NCI-H510A (cell line): ENCODE results near the gene TIPRL.

ENCODE experiments used
- DNase-seq: peaks from one replicate; lab custom pipeline; 2025; lab: John Stamatoyannopoulos, UW

The TIPRL gene

GRCh38 chr1:168216171-168216570, 37.4 kb downstream of the TIPRL start:
- DNase-seq, result no peak

DNA sequence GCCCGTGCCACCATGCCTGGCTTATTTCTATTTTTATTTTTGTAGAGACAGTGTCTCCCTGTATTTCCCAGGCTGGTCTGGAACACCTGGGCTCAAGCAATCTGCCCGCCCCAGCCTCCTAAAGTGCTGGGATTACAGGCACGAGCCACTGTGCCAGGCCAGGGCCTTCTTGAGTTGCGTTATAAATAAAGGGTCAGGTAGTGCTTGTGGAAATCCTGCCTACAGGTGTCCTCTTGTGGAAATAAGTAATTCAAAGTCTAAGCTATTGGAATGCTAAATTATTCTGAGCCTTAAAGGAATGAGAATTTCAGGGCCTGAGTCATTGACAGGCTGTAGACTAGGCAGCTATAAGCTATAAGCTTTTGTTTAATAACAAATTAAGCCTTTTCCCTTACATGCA, 38.9 kb downstream of the TIPRL start:
- no peak for DNase-seq

DNA sequence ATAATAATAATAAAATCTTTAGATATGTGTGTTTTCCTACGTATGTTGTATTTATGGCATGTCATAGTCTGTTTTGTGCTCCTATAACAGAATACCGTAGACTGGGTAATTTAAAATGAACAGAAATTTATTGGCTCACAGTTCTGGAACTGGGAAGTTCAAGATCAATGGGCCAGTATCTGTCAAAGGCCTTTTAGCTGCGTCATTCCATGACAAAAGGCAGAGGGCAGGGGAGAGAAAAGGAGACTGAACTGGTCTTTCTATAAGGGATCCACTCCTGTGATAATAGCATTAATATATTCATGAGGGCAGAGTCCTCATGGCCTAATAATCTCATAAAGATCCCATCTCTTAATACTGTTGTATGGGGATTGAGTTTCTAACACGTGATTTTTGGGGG, 39.9 kb downstream of the TIPRL start:
- no peak for DNase-seq

DNA sequence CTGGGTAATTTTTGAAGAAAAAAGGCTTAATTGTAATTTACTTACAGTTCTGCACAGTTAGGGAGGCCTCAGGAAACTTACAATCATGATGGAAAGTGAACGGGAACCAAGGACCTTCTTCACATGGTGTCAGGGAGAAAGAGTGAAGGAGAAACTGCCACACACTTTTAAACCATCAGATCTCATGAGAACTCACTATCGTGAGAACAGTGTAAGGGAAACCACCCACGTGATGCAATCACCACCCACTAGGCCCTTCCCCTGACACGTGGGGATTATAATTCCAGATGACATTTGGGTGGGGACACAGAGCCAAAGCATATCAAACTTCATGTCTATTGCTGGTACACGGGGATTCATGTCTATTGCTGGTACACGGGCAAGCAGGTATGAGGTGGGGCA, 41.7 kb downstream of the TIPRL start:
- DNase-seq, result no peak

GRCh38 chr1:168221275-168221674, 42.5 kb downstream of the TIPRL start:
- no peak for DNase-seq

DNA sequence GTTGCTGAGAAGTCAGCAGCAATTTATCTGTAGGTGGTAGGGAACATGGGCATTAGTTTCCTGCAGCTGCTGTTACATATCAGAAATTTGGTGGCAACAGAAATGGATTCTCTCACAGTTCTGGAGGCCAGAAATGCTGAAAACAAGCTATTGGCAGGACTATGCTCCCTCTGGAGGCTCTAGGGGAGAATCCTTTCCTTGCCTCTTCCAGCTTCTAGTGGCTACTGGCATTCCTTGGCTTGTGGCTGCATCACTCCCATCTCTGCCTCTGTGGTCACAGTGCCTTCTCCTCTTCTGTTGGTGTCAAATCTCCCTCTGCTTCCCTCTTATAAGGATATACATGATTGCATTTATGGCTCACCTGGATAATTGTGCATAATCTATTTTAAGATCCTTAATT, 44.5 kb downstream of the TIPRL start:
- no peak for DNase-seq

GRCh38 chr1:168223681-168224540, 45.1 kb downstream of the TIPRL start:
- no peak for DNase-seq

DNA sequence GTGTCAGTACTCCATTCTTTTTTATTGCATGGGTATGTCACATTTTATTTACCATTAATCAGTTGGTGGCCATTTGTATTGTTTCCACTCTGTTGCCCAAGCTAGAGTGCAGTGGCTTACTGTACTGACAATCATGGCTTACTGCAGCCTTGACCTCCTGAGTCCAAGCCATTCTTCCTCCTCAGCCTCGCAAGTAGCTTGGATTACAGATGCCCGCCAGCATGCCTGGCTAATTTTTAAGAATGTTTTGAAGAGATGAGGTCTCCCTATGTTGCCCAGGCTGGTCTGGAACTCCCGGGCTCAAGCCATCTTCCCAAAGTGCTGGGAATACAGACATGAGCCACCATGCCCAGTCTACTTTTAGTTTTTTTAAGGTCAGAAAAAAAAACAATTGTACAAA, 46.2 kb downstream of the TIPRL start:
- no peak for DNase-seq

DNA sequence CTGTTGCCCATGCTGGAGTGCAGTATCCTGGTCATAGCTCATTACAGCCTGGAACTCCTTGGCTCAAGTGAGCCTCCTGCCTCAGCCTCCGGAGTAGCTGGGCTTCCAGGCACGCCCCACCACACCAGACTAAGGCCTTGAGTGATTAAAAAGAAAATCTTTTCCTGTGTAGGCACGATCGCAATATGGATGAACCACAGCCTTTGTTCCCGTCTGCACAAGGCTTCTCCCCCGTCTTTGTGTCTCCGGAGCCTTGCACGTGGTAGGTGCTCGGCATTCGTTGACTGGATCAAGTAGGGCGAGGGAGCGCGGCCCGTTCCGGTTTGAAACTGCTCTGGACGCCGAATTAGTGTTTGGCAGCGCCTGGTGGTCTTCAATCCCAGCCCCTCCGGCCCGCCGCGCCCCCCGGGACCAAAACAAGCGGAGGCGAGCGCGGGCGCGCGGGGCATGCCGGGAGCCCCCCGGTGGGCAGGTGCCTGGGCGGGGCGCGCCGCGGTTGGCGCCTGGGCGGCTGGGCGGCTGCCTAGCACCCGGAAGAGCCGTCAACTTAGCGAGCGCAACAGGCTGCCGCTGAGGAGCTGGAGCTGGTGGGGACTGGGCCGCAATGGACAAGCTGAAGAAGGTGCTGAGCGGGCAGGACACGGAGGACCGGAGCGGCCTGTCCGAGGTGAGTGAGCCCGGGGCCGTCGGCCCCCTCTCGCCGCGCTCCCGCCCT, 46.9 kb downstream of the TIPRL start, which contains the start of gene SFT2D2:
Gene SFT2D2 (plus strand): TSS at position 529 of the 715 bp plus-strand sequence. CDS start 76 bp downstream, at position 605.
- DNase-seq, result peak; percentile 74

GRCh38 chr1:168227620-168228019, 48.9 kb downstream of the TIPRL start:
- no peak for DNase-seq

DNA sequence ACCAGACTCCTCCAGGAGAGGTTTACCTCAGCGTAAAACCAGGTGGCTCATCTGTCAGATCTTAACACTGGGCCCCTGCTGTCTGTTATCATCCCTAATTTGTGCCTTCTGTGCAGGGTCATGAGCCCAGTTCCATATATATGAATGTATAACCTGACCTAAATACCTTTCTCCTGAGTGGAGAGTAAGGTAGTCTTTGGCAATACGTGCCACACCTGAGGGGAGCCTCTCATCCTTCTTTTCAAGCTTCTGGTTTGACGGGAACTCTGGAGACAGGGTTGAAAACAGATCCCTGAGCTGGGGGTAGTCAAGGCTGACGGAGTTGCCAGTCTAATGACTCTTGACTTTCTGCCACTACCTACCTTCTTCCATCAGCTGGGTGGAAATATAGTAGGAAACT, 51.1 kb downstream of the TIPRL start:
- no peak for DNase-seq

DNA sequence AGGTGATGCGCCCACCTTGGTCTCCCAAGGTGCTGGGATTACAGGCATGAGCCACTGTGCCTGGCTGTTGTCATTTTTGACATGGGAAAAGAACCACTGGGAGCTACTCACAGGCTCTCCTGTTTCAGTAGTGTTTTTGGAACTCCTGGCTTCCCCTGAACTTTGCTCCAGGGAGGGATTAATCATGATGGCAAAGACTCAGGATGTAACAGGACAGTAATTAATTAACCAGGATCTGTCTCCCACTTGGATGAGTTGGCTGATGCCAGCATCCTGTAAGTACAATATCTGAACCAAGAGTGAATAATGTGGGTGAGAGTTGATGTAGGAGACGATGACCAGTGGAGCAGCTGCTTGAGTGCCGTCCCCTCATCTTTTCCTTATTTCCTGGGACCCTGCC, 51.9 kb downstream of the TIPRL start:
- DNase-seq, result no peak

DNA sequence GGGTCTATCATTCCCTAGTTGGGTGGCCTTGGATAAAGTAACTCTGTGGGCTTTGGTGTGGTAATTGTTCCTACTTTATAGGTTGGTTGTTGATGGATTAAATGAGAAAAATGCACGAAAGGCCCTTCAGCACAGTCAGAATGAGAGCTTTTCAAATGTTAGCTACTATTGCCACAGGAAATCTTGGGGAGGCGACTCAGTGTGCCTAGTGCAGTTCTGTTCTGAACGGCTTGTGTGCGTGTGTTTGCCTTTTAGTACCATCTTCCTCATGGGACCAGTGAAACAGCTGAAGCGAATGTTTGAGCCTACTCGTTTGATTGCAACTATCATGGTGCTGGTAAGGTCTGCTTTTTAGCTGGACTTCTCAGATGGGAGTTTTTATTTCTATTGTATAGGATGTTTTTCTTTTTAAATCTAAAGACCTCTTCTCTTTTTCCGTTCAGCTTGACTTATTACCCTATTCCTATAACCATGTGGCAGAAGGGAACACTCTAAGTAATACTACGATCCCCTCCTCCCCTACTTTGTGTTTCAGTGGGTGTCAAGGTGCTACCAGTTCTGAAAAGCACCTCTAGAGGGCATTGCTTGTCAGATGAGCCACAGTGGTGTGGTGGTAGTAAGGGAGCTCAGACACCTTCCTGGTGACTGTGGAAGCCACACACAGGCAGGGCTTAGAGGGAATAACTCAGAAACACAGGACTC, 56.2 kb downstream of the TIPRL start:
- DNase-seq, result no peak

DNA sequence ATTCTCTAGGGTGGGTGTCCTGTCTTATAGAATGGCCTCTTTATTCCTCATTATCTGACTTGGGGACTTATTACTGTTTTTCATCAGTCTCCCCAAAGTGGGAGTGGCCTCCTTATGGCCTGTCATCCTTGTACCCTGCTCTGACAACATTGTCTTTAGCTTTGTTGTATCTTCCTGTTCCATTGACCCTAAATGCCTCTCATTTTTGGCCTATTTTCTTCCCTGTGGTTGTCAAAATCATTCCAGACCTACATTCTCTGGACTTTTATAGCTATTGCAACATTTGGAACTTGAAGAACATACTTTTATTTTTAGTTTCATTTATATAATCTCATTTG, 56.8 kb downstream of the TIPRL start:
- DNase-seq, result no peak

DNA sequence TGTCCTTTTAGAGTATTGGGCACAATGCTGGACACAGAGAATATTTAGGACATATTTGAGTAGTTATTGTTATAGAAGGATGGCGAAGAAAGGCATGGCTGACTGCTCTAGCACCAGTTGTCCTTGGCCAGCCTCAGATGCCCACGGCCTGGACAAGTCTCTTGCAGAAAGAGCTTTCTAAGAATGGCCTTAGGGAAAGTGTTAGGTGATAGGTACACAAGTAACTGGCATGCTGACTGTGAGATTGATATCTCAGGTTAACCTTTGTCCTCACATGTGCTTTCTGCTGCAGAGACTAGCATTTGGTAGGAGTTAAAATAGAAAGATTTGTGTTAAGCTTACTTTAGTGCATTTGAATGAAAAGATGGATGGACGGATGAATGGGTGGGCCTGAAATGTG, 57.2 kb downstream of the TIPRL start:
- no peak for DNase-seq

GRCh38 chr1:168236836-168237611, 58.3 kb downstream of the TIPRL start:
- DNase-seq, result no peak

GRCh38 chr1:168243198-168243597, 64.4 kb downstream of the TIPRL start:
- no peak for DNase-seq

- no peak for DNase-seq
These were observed 65.0 kb downstream of the TIPRL start for GRCh38 chr1:168243636-168244212.

- DNase-seq, result no peak
These were observed 66.3 kb downstream of the TIPRL start for GRCh38 chr1:168245042-168245441.

- no peak for DNase-seq
These were observed 67.7 kb downstream of the TIPRL start for GRCh38 chr1:168246506-168246905.
